MM.1S (cell line): Measurements from ENCODE around the gene MPHOSPH9.

Experiments
- EZH2phosphoT487 ChIP-seq: fragments of 300-600 bp; sonication (generic); IDR thresholded peaks from 2 replicates; pipeline ENCODE4 v1.6.1; 2018; ENCODE audit warnings: antibody characterized with exemption, low read length
- TF ChIP-seq, protein P1 (sequence below): fragments of 300-600 bp; sonication (generic); IDR thresholded peaks from 2 replicates; pipeline ENCODE4 v1.5.1; 2016; ENCODE audit warnings: antibody characterized with exemption, low read length, mixed read lengths

DNA sequence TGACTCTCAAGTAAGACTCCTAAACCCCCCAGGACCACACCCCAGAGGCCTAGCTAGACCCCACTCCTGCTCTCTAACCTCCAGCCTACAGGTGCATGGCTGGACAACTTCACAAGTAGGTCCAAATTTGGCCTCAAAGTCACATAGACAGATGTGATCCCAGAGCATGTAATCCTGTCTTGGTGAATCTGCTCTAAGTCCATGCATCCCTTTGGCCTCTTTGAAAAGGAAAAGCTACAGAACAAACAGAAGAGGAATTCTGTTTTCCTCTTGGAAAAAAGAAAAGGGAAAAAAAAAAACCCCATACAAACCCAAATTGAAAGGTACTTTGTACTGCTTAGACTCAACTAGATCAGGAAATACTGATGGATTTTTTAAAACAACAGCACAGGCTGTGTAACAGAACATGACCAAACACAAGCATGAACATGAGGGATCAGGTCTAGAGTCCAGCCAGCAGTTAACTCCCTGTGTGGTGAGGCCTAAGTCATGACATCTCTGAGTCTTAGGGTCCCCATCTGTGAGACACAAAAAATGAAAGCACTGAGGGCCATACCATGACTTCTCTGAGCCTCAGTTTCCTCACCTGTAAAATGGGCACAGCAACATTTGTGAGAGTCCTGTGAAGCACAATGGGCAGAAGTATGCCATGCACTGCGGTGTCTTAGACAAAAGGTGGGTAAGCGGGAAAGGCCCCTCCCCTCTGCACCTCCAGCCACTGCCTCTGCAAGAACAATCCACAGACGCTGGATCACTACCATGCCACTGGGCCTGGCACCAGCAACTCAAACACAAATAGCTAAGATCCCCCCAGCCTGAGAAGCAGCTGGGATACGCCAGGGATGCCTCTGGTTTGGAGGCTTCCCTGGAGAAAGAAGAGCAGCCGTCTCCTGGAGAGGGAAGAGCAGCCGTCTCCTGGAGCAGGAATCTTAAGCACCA is 92.0 kb downstream of the MPHOSPH9 start:
- no peak for TF ChIP-seq EZH2phosphoT487
- TF ChIP-seq, protein P1, sequence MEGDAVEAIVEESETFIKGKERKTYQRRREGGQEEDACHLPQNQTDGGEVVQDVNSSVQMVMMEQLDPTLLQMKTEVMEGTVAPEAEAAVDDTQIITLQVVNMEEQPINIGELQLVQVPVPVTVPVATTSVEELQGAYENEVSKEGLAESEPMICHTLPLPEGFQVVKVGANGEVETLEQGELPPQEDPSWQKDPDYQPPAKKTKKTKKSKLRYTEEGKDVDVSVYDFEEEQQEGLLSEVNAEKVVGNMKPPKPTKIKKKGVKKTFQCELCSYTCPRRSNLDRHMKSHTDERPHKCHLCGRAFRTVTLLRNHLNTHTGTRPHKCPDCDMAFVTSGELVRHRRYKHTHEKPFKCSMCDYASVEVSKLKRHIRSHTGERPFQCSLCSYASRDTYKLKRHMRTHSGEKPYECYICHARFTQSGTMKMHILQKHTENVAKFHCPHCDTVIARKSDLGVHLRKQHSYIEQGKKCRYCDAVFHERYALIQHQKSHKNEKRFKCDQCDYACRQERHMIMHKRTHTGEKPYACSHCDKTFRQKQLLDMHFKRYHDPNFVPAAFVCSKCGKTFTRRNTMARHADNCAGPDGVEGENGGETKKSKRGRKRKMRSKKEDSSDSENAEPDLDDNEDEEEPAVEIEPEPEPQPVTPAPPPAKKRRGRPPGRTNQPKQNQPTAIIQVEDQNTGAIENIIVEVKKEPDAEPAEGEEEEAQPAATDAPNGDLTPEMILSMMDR, result no peak
